Ecto neural progenitor cell (in vitro differentiated cells): Measurements from ENCODE around the gene AGBL4.

Experiments
- DNase-seq: peaks from one replicate; pipeline ENCODE4 v3.0.0-alpha.2; 2018; ENCODE audit warnings: low spot score

The AGBL4 gene

DNA sequence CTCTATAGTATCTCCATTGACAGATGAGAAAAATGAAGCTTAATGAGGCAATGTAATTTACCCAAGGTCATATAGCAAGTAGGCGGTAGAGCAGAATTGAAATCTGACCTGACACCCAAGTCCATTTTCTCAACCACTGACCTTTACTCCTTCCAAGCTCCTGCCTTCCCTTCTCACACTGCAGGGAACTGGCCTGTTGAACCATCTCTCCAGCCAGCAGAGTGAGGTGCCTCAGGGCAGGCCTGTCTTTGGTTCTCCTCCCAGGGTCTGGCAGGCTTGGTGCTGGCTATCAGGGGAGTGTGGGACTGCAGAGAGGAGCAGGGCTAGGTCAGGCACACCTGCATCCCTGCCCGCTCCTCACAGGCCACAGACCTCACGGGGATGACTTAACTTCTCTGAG is 1373.9 kb downstream of the AGBL4 start:
- DNase-seq: no peak

DNA sequence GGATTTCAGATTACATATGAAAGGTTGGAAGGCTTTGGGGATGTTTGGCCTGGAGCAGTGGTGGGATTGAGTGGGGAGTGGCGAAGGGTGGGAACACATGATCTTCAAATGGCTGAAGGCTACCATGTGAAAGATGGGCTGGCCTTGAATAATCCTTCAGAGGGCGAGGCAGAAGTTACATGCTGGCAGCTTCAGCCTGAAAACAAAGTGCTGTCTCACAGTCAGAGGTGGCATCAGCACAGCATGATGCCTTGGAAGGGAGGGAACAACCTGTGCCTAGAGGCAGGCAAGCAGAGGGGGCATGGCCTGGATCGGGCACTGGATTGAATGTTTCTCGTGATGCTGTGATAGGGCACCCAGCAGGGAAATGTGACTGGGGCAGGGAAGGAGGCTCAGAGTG is 1377.9 kb downstream of the AGBL4 start:
- no peak for DNase-seq

DNA sequence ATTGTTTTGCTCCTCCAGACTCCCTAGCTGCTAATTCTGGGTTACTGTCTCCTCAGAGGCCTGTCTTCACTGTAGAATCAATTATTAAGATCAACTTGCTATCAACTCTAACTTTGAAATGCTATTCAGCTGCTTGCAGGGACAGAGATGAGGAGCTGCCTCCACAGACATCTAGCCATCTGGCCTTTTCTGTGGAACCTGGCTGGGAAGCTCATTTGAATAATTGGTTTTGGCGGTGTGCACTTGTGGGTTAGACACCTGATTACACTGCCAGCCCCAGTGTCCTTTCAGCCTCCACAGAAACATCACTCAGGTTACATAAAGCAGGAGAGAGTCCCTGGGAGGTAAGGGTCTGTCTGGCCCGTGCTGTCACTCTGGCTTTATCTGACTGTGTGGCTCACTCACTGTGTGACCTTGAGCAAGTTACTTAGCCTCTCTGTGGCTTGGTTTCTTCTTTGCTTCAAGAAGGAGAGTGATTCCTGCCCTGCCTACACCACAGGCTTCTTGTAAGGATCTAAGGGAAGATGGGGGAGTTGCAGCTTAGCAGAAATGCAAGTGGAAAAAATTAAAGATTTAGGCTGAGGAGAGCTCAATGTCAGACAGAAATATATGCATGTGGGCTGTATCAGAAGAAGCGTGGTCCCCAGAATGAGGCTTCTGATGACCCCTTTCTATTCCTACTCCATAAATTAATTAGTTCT is 1378.7 kb downstream of the AGBL4 start:
- DNase-seq: no peak

DNA sequence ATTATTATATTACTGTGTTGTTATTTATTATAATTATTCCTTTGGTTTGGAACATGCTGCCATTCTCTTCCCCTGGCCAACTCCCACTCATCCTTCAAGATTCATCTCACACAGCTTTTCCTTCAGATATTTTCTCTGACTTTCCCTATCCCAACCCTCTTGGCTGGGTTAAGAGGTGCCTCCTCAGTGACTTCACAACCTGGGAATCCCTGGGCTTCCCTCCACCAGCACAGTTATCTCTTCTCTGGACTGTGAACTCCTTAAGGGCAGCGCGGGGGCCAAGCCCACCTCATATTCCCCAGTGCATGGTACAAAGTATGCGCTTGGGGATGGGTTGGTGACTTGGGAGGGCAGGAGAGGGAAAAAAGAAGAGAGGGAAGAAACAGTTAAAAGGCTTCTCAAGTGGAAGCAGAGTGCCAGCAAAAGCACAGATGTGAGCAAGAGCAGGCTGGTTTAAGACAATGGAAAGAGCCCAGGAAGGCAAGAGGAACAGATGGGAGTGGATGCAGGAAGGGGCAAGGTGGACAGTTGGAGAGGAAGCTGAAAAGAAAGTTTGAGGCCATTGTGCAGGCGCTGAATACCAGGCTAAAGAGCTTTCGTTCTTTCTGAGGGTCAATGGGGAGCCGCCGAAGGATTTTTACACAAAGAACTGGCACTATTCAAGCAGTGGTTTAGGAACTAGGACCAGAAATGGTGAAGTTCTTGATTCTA is 1379.4 kb downstream of the AGBL4 start:
- no peak for DNase-seq

DNA sequence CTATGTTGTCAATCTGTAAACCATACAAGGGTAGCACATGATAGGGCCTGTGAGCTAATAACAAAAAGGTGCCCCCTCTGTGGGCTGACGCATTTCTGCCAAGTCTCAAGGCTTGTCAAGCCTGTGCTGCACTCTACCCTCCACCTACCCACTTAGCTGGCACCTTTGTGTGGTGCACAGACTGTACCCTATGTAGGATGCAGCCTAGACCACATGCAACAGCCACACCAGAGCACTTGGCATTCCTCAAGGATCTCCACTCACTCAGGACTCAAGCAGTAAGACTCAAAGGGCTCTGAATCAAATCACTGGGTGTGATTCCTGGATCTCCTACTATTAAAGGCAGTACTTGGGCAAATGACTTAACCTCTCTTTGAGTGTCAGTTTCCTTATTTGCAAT is 1380.6 kb downstream of the AGBL4 start:
- no peak for DNase-seq

DNA sequence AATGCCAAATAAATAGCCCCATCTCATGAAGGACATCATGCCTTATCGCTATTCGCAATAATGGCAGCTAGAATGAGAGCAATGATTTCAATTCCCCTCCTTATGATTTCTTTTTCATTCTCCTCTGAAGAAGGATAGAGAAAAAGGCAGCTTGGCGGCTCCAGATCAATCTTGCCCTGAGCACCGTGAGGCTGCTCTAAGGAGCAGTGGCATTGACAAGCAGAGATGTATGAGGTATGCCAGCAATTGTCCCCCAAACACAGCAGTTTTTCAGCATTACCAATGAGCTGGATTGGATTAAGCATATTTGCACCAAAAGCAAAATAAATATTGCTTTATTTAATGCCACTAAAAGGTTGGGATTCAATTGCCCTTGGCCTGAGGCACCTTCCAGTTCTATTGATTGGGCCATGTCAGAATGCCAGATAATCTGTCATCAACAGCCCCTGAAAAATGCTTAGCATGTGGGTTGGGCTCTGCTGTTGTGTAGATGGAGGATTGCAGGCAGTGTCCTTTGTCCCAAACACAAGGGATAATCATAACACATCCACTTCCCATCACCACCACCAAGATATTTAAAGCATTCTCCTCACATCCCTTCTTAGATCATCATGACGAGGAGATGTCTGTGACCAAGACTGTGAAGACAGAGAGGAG is 1382.8 kb downstream of the AGBL4 start:
- DNase-seq: no peak

DNA sequence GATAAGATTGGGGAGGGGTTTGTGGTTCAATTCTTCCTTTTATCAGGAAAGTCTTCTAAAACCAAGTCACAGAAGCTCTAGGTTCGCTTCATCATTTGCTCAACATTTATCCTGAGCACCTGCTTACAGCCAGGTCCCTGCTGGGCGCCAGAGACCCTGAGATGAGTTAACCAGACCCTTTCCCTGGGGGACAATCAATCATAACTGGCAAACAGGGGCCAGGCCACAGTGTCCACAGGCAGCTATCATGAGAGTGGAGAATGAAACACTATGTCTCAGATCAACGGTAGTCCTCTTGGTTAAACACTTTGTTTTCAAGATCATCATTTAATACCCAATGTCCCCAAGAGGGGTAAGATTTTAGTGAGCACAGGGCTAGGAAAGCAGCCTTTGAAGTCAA is 1393.9 kb downstream of the AGBL4 start:
- no peak for DNase-seq

DNA sequence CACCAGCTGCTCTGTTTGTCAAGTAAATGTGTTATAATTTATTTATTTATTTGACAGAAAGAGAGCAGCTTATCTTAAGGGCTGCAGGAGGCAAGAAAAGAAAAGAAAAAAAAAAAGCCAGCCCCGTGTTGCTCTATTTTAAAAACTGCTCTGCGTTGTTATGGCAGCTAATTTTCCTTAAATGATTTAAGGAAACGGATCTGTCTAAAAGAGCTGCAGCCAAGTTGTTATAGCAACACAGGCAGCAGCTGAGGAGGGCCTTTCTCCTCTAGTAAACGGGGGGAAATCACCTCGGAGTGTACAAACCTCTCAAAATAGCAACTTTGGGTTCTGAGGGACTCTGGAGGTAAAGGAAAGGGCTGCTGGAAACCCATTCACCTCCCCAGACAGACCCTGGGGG is 1396.3 kb downstream of the AGBL4 start:
- DNase-seq: no peak

DNA sequence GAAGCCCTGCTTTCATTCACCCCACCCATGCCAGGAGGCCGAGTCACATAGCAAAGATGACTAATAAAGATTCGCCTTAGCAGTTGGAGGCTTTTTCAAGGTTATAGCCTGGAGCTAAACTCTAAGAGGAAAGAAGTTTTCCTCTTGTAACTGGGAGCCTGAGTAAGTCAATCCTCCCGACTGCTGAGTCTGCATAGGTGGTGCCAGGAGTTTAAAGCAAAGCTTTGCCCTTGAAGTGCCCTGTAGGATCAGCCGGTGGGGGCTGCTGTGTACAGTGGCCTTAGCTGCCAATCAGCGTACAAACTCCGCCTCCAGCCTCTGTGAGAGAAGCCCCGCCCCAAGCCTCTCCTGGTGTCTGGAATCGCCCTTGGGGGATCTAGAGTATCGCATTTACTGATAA is 1404.2 kb downstream of the AGBL4 start:
- DNase-seq: peak; percentile 67

DNA sequence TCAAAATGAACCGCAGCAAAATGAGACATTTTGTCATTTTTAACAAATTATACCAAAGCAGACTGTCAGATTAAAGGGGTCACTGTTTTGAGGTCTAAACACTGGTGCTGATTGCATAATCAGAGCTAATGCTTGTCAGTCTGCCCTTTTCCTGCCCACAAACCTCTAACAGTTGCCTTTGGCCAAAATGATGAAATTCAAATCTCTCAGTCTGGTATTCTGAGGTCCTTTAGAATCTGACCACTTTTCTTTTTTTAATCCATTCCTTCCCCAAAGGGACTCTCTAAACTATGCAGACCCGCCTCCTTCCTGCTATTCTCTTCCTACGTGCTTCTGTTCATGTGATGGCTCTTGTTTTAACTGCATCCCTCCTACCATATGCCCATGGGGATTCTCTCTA is 1406.5 kb downstream of the AGBL4 start:
- no peak for DNase-seq

DNA sequence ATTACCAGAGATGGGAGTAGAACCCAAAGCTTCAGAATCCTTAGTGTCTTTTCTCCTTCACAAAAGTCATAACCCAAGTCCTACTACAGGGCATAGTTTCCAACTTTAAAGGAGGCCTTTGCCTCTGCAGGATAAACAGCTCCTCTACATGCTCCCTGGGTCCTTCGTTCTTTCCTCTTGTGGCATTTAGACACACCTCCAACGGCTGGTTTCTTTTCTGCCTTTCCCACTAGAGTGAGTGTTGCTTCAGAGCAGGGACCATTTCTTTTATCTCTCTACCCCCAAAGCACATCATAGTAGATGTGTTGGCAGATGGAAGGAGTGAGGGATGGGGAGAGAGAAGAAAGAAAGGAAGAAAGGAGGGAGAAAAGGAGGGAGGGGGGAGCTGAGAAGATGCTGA is 1407.0 kb downstream of the AGBL4 start:
- DNase-seq: no peak

DNA sequence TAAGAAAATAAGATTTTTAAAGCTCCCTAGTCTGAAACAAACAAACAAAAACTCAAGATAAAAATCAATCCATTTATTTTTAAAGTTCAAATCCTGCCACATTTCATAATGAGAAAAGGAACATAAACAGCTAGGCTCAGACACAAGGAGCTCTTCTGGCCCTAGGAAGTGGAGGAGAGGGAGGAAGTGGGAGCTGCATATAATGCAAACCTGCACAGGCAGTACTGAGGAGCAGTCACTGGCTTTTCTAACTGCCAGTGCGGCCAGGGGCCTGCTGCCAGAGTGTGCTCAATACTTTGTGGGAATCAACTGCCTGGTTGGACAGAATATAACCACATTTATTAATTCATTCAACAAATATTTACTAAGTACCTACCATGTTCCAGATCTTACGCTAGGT is 1411.9 kb downstream of the AGBL4 start:
- DNase-seq: no peak

DNA sequence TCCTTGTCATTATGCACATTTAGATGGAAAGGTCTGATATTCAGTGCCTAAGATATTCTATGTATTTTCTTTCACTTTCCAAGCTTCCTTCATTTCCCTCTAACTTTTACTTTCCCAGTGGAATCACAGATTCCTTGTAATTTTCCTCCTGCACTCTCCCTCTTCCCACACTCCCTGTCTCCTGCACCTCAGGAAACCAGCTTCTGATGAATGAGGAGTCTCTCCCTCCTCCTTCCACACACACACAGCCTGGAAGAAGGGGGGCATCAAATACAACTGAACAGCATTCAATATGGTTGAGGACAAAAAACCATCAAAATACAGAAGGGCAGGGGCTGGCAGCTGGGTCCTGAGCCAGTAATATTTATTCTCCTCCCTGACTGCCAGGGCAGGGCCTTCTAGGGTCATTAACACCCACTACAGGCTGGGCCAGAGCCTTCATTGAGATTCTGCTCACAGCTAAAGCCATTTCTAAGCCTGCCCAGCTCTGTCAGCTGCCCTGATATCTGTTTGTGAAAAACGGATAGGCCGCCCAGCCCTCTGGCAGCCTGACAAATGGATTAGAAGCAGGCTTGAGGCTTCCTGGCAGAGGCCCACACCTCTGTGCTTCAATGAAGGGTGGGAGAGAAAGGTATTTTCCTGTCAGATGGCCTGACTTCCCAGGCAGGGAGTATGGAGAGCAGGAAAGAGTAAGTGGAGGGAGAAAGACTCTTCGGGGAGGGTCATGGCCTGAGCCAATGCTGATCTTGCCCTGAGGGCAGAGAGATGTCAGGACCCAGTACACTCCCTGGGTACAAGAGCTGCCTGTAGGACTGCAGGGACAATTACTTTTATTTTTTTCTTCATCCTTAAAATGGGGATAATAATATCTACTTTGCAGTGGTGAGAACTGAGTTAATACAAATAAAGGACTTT is 1412.9 kb downstream of the AGBL4 start:
- peak; percentile 50 for DNase-seq

DNA sequence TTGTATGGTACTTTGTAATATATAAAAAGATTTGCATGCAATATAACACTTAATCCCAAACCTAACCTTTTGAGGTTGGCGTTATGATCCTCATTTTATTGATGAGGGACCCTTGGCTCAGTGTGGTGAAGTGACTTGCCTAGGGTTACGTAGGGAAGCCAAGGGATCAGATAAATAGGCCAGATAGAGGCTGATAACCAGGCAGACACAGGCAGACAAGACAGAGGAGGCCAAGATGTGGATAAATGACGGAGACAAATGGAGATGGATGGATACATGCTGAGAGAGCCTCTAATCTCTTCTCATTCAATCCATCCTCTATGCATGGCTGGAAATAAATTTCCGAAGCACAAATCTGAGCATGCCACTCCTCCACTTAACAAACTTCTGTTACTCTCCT is 1414.9 kb downstream of the AGBL4 start:
- no peak for DNase-seq

DNA sequence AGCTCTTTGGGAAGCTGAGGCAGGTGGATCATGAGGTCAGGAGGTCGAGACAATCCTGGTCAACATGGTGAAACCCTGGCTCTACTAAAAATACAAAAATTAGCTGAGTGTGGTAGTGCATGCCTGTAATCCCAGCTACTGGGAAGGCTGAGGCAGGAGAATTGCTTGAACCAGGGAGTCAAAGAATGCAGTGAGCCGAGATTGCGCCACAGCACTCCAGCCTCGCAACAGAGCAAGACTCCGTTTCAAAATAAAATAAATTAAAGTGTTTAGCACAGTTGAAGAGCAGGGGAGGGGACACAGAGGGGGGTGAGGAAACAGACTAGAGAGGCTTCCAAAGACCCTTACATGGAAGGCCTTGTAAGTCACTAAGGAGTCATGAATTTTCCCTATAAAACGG is 1420.5 kb downstream of the AGBL4 start:
- no peak for DNase-seq

DNA sequence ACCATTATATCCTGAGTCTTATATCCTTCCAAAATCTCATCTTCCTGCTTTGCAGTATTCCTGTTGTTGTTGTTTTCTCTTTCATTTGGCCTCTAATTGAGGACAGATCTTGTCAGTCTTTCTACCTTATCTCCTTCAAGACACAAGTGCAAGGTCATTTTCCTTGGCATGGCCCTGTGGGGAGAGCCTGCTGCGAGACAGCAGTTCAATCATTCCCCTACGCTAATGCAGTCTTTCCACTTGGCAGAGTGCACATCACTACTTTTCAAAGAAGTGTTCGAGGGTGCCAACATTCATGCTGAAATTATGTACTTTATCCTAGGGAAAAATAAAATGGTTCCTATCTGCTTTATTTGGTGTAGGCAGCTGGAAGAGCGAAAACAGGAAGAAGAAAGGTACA is 1421.4 kb downstream of the AGBL4 start:
- DNase-seq: no peak

DNA sequence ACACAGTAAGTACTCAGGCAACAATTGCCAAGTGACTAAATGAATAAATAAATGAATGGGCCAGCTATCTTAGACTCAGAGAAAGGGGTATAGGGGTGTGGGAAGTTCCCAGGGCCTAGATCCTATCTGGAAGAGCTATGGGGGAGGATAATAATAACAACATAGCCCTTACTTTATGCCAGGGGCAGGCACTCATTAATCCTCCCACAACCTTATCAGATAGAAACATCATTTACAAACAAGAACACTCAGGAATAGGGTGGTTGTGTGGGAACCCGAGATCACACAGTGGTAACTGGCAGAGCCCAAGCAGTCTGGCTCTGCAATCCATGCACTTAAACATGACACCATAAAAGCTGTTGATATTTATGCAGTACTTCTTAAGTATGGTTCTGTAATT is 1423.6 kb downstream of the AGBL4 start:
- DNase-seq: no peak

DNA sequence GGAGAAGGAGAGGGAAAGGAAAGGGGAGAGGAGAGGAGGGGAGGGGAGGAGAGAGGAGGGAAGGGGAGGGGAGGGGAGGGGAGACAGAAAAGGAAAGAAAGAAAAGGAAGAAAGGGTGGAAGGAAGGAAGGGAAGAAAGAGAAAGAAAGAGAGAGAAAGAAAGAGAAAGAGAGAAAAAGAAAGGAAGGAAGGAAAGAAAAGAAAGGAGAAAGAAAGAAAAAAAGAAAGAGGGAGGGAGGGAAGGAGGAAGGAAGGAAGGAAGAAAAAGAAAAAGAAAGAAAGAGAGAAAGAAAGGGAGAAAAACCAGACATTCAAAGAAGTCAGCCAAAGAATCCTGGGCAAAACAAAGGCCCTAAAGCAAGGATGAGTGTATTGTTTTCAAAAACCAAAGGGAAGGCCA is 1426.1 kb downstream of the AGBL4 start:
- no peak for DNase-seq

DNA sequence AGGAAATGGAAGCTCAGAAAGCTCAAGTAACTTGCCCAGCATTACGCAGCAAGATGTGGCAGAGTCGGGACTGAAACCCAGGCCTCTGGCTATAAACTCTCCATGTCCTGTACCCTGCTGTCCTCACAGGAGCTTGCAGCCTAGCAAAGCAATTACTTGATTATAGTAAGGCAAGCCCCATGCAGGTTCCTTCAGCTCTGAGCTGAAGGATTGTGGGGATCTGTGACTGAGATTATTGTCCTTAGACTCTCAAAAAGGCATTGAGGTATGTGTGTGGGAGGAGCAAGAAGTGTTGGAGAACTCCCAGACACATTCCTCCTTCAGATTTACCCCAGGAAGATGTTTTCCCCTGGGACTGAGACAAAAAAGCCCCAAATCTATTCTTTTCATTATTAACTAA is 1427.7 kb downstream of the AGBL4 start:
- peak; percentile 53 for DNase-seq

DNA sequence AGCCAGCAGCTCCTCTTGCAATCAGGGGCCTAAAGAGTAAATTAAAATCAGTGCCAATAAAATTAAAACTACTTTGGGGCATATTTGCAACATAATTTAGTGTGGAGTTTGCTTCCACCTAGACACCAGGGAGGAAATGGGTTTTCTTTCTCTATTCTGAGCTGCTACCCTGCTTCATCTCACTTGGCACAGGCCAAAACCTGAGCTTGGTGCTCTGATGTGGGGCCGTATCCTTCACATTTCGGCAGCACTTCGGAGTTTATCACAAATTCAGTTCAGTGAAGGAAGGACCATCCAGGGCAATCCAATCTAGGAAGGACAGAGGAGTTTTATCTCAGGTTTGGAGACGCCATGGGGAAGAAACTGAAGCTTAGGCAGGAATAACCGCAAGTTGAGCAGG is 1428.1 kb downstream of the AGBL4 start:
- DNase-seq: no peak

DNA sequence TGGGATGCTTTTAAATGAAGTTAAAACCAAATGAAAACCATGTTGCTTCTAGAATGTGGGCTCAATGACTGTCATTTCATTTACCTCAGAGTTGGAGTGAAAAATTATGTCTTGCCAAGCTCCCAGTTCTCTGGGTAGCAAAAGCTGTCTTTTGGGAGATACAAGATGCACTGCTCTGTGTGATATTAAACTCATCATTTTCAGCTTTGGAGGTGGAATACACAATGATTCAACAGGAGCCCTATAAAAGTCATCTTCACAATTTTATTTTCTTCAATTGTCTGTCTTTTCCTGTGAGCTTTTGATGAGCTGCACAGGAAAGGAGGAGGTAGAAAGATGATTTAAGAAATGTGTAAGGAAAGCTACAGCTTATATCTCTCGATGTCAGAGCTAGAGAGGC is 1431.4 kb downstream of the AGBL4 start:
- DNase-seq: no peak

DNA sequence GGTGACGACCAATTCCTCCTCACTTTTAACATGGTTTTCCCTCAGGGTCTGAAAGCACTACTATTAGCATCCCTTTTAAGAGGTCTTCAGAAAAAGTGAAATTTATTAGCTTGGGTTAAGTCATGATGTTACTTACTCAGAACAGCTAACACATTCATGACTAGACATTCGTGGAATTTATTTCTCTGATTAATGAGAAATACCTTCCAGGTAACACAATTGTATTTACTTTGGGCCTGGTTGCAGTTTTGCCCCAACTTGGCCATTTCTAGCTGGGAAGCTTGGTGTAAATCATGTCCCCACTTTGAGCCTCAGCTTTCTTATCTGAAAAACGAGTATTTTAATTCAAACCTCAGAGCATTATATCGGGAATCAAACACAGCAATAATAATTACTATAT is 1432.6 kb downstream of the AGBL4 start:
- DNase-seq: no peak
